Upper lobe of left lung (tissue), 6 donors: ENCODE data around the gene KIAA0825. TPM values are rescaled to one million over a fixed set of nuclear protein-coding genes. Genes with fewer than 3 reads are reported as not detected.
"Not testable (repeated sequence)": the region's sequence is repeated elsewhere in the genome, so short reads cannot be mapped to it uniquely, and the experiment has no call there.

ENCODE experiments used
- ATAC-seq, 2 donors: fragments of 200-7000 bp; cut with Tn5 transposase; one replicate each; pipeline ENCODE4 v1.9.1; 2022; ENCODE audit warnings: mild to moderate bottlenecking in 2 of 2, moderate library complexity in 2 of 2; ENCODE audit not compliant: low FRiP score in 2 of 2
- DNase-seq, 2 donors: peaks; one replicate each; pipeline ENCODE4 v3.0.0-alpha.2; 2019 to 2020
- H3K27ac ChIP-seq, 4 donors: fragments of 200-600 bp; sonication (generic); one replicate each; pipeline ENCODE4 v1.5.1; 2016 to 2019
- H3K27me3 ChIP-seq, 4 donors: fragments of 200-600 bp; sonication (generic); one replicate each; pipeline ENCODE4 v1.5.1; 2017 to 2019
- H3K36me3 ChIP-seq, 4 donors: fragments of 200-600 bp; sonication (generic); one replicate each; pipeline ENCODE4 v1.5.1; 2016 to 2019
- H3K4me1 ChIP-seq, 4 donors: fragments of 200-600 bp; sonication (generic); one replicate each; pipeline ENCODE4 v1.5.1; 2018 to 2019
- H3K4me3 ChIP-seq, 4 donors: fragments of 200-600 bp; sonication (generic); one replicate each; pipeline ENCODE4 v1.5.1; 2017 to 2019; ENCODE audit warnings: mild to moderate bottlenecking in 2 of 4, moderate library complexity in 1 of 4
- H3K9me3 ChIP-seq, 4 donors: fragments of 200-600 bp; sonication (generic); one replicate each; pipeline ENCODE4 v1.5.1; 2018 to 2019
- CTCF ChIP-seq, 6 experiments: fragments of 450-650 bp in 4 of 6; fragments of 200-600 bp in 2 of 6; sonication (generic) in 2 of 6; IDR thresholded peaks; one replicate each; pipeline ENCODE4 v1.5.1; 2016 to 2019; ENCODE audit warnings: antibody characterized with exemption in 6 of 6
- EP300 ChIP-seq, 4 donors: sonication (generic); formaldehyde crosslinking; IDR thresholded peaks; one replicate each; pipeline ENCODE4 v1.5.1; 2017; ENCODE audit warnings: antibody characterized with exemption in 4 of 4, control low read depth in 2 of 4
- POLR2A ChIP-seq, 4 donors: fragments of 450-650 bp; IDR thresholded peaks; one replicate each; pipeline ENCODE4 v1.5.1; 2016 to 2017; ENCODE audit warnings: antibody characterized with exemption in 4 of 4, mild to moderate bottlenecking in 2 of 4
- POLR2AphosphoS5 ChIP-seq, 2 donors: sonication (generic); formaldehyde crosslinking; IDR thresholded peaks; one replicate each; pipeline ENCODE4 v1.5.1; 2017; ENCODE audit warnings: antibody characterized with exemption in 2 of 2
- WGBS, 2 donors: methylation state at CpG; one replicate each; pipeline ENCODE4 v1.1.5; 2017 to 2018; 5-methylcytosine and 5-hydroxymethylcytosine counted together
- total RNA-seq, 6 donors: library from RNA; depleted of rRNA in 4 of 6; stranded (reverse); fragments of >200 nt in 4 of 6; gene quantifications; one replicate each; pipeline versions ENCODE4 v1.1.0 to v1.2.1, GENCODE V29; 2016 to 2021
- donor health status: DM: no; HTN: no; CAD: no; lungs with moderate emphysema.
- donor health status: DM: no; HTN: yes; CAD: no; lungs with severe emphysema.

KIAA0825 gene
- total RNA-seq, 6 donors from 2014 or later: 3.8 to 19.1 (median 6.6) TPM

- WGBS, 2 donors: 95 to 100% methylated on average over 2 of the region's 2 CpGs
- Histone ChIP-seq H3K4me1 (no peaks in the 10 kb centered on the region), H3K4me3 (no peak overlapping the region), H3K27ac (no peak overlapping the region), H3K9me3 (peaks cover 0 to 4% (median 1%) of the 10 kb centered on the region in 4 donors), H3K36me3 (no peaks in the 10 kb centered on the region), H3K27me3 (no peaks in the 10 kb centered on the region)
- no peak for DNase-seq
- no peak for ATAC-seq
- TF ChIP-seq EP300 (IDR thresholded peaks at IDR 0.05) (no peak), POLR2A (IDR thresholded peaks at IDR 0.05) (no peak), CTCF (IDR thresholded peaks at IDR 0.05) (no peak), POLR2AphosphoS5 (IDR thresholded peaks at IDR 0.05) (no peak)
Observed at GRCh38 chr5:94140300-94140699, 478.1 kb downstream of the KIAA0825 start.

DNA sequence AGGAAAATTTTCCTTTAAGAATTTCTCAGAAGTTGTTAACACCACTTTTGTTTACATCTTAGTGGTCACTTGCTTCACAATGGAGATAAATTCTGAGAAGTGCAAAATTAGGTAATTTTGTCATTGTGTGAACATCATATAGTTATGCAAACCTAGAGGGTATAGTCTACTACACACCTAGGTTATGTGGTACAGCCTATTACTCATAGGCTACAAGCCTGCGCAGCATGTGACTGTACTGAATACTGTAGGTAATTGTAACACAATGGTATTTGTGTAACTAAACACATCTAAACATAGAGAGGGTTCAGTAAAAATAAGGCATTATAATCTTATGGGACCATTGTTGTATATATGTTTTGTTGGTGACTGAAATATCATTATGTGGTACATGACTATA is 488.3 kb downstream of the KIAA0825 start:
- Histone ChIP-seq H3K27me3 (no peaks in the 10 kb centered on the region), H3K9me3 (no peaks in the 10 kb centered on the region), H3K27ac (no peak overlapping the region), H3K4me3 (no peak overlapping the region), H3K36me3 (no peaks in the 10 kb centered on the region), H3K4me1 (no peaks in the 10 kb centered on the region)
- TF ChIP-seq CTCF (IDR thresholded peaks at IDR 0.05): no peak
- TF ChIP-seq POLR2AphosphoS5 (IDR thresholded peaks at IDR 0.05): no peak
- DNase-seq (no peak), ATAC-seq (no peak)
- WGBS, 2 donors: 100% methylated on average over 1 of the region's 1 CpG

DNA sequence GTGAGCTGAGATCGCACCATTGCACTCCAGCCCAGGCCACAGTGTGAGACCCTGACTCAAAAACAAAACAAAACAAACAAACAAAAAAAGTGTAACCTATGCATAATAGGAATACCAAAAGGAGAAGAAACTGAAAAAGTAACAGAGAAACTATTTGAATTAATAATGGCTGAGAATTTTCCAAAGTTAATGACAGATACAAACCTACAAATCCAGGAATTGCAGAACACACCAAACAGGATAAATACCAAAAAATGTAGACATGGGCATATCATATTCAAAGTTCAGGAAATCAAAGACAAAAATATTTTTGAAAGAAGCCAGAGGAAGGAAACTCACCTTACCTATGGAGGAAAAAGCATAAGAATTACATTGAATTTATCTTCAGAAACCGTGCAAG is 493.3 kb downstream of the KIAA0825 start:
- Histone ChIP-seq H3K27me3 (no peaks in the 10 kb centered on the region), H3K27ac (no peak overlapping the region), H3K9me3 (no peaks in the 10 kb centered on the region), H3K36me3 (no peaks in the 10 kb centered on the region), H3K4me1 (no peaks in the 10 kb centered on the region), H3K4me3 (no peak overlapping the region)
- TF ChIP-seq POLR2AphosphoS5 (IDR thresholded peaks at IDR 0.05) (no peak), CTCF (IDR thresholded peaks at IDR 0.05) (no peak), POLR2A (IDR thresholded peaks at IDR 0.05) (no peak), EP300 (IDR thresholded peaks at IDR 0.05) (no peak)
- no peak for ATAC-seq
- DNase-seq: no peak
- WGBS, 2 donors: 85 to 89% methylated on average over 2 of the region's 2 CpGs

DNA sequence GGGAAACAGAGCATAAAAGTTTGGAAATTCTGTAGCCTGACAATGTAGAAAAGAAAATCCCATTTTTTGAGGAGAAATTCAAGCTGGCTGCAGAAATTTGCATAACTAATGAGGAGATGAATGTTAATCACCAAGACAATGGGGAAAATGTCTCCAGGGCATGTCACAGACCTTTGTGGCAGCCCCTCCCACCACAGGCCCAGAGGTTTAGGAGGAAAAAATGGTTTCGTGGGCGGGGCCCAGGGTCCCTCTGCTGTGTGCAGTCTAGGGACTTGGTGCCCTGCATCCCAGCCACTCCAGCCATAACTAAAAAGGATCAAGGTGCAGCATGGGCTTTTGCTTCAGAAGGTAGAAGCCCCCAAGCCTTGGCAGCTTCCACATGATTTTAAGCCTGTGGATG is 502.1 kb downstream of the KIAA0825 start:
- peaks cover 0 to 15% (median 8%) of the 10 kb centered on the region in 4 donors for H3K9me3 ChIP-seq
- not testable (repeated sequence) for ATAC-seq, H3K36me3 ChIP-seq, H3K27me3 ChIP-seq, H3K4me3 ChIP-seq, H3K27ac ChIP-seq, H3K4me1 ChIP-seq
- DNase-seq: peak in 1 of 2 donors; percentile 12
- 92 to 100% methylated on average over 2 of the region's 2 CpGs for WGBS, 2 donors

DNA sequence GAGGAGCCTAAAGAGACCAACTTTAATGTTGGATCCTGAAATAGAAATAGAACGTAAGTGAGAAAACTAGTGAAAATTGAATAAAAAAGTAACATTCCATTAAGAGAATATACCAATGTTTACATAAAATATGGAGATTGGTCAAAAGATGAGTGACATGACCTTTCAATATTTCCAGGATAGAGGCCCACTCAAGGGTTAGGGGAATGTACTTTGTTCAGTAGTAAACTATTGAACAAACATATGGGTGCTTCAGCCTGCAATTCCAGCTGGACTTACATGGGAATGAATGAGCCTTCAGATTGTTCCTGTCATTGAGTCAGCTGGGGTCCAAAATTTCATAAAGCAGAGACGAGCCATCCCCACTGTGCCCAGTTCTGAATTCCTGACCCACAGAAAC is 505.3 kb downstream of the KIAA0825 start:
- no peaks in the 10 kb centered on the region for H3K36me3 ChIP-seq
- H3K4me1 ChIP-seq: peaks cover 0 to 11% (median 7%) of the 10 kb centered on the region in 4 donors
- 85 to 91% methylated on average over 2 of the region's 2 CpGs for WGBS, 2 donors
- ATAC-seq: no peak
- no peak overlapping the region for H3K27ac ChIP-seq
- no peak overlapping the region for H3K4me3 ChIP-seq
- H3K27me3 ChIP-seq: no peaks in the 10 kb centered on the region
- TF ChIP-seq POLR2A (IDR thresholded peaks at IDR 0.05) (no peak), POLR2AphosphoS5 (IDR thresholded peaks at IDR 0.05) (no peak), EP300 (IDR thresholded peaks at IDR 0.05) (no peak), CTCF (IDR thresholded peaks at IDR 0.05) (no peak)
- no peak for DNase-seq
- H3K9me3 ChIP-seq: peaks cover 0 to 15% (median 8%) of the 10 kb centered on the region in 4 donors
